Measurements from ENCODE around the gene NEO1.
A peak's percentile ranks its signal among the peaks of the same experiment; 100 is the strongest.

NEO1 gene

GRCh38 chr15:73323956-73324355 is 271.7 kb downstream of the NEO1 start:
- no peak for DNase-seq (ENCODE audit: low spot score)
- in situ Hi-C loops (cut with MboI; ENCODE audit: low pct_unique_long_range_greater_than_20kb, low sequenced_read_pairs, unreplicated experiment), result no loop called here
- no peak for TF ChIP-seq CTCF (IDR thresholded peaks at IDR 0.05; ENCODE audit: extremely low read depth, insufficient read depth, missing control alignments)

- TF ChIP-seq CTCF (IDR thresholded peaks at IDR 0.05; ENCODE audit: extremely low read depth, insufficient read depth, missing control alignments), result no peak
- in situ Hi-C loops (cut with MboI; ENCODE audit: low pct_unique_long_range_greater_than_20kb, low sequenced_read_pairs, unreplicated experiment), result no loop called here
- no peak for DNase-seq (ENCODE audit: low spot score)
Measured at GRCh38 chr15:73324496-73325170, 272.4 kb downstream of the NEO1 start.

- peak; percentile 18 for TF ChIP-seq CTCF (IDR thresholded peaks at IDR 0.05; ENCODE audit: extremely low read depth, insufficient read depth, missing control alignments)
- in situ Hi-C loops (cut with MboI; ENCODE audit: low pct_unique_long_range_greater_than_20kb, low sequenced_read_pairs, unreplicated experiment), result no loop called here
- DNase-seq (ENCODE audit: low spot score), result peak; percentile 78
Measured at GRCh38 chr15:73325191-73325861, 273.1 kb downstream of the NEO1 start.

GRCh38 chr15:73326157-73326556 is 273.9 kb downstream of the NEO1 start:
- no peak for TF ChIP-seq CTCF (IDR thresholded peaks at IDR 0.05; ENCODE audit: extremely low read depth, insufficient read depth, missing control alignments)
- no peak for DNase-seq (ENCODE audit: low spot score)
- in situ Hi-C loops (cut with MboI; ENCODE audit: low pct_unique_long_range_greater_than_20kb, low sequenced_read_pairs, unreplicated experiment), result no loop called here

- in situ Hi-C loops (cut with MboI; ENCODE audit: low pct_unique_long_range_greater_than_20kb, low sequenced_read_pairs, unreplicated experiment), result no loop called here
- no peak for TF ChIP-seq CTCF (IDR thresholded peaks at IDR 0.05; ENCODE audit: extremely low read depth, insufficient read depth, missing control alignments)
- no peak for DNase-seq (ENCODE audit: low spot score)
Measured at GRCh38 chr15:73328149-73328820, 276.0 kb downstream of the NEO1 start.

GRCh38 chr15:73328981-73329380 is 276.7 kb downstream of the NEO1 start:
- TF ChIP-seq CTCF (IDR thresholded peaks at IDR 0.05; ENCODE audit: extremely low read depth, insufficient read depth, missing control alignments), result no peak
- no peak for DNase-seq (ENCODE audit: low spot score)
- in situ Hi-C loops (cut with MboI; ENCODE audit: low pct_unique_long_range_greater_than_20kb, low sequenced_read_pairs, unreplicated experiment), result no loop called here
